Left colon (tissue), 2 donors: ENCODE results near the gene LARP7. TPM values are rescaled to one million over a fixed set of nuclear protein-coding genes. Genes with fewer than 3 reads are reported as not detected.
A peak's percentile ranks its signal among the peaks of the same experiment; 100 is the strongest.
"Not testable (repeated sequence)": the region's sequence is repeated elsewhere in the genome, so short reads cannot be mapped to it uniquely, and the experiment has no call there.

Experiments used
- ATAC-seq: fragments of 200-7000 bp; cut with Tn5 transposase; one replicate; pipeline ENCODE4 v1.9.1; 2020; ENCODE audit warnings: mild to moderate bottlenecking, moderate library complexity
- DNase-seq, 2 donors: peaks; one replicate each; pipeline ENCODE4 v3.0.0-alpha.2; 2020
- intact Hi-C, 2 donors: fragments of 100-400 bp; cut with DNase I in 1 of 2; cut with micrococcal nuclease in 1 of 2; formaldehyde crosslinking; loops; one replicate each; pipeline versions ENCODE4 v1.11.2 to v1.14.0; 2022; cut with DNase I, micrococcal nuclease
- microRNA-seq, 2 donors: library from miRNA; unstranded; fragments of <30 nt; microRNA quantifications; one replicate each; pipeline versions ENCODE4 v1.1.0 to v1.2.0, GENCODE V29; 2020
- total RNA-seq, 2 donors: library from RNA; stranded (reverse); fragmentation: NEBNext Ultra II Directional; extraction: Animal tissue kit (Norgen Biotek cat#: 25700); gene quantifications; one replicate each; pipeline ENCODE4 v1.2.1, GENCODE V29; 2021
- donor health status: DM: no; HTN: no; CAD: no.
- donor health status: DM: yes; HTN: yes; CAD: no.

Gene LARP7
- total RNA-seq, 2 donors from 2014 or later, result 36.8 to 43.4 TPM

GRCh38 chr4:112705891-112706839 lies 69.2 kb downstream of the LARP7 start:
- intact Hi-C loops, DNase-seq: not testable (repeated sequence)
- ATAC-seq, result peak; percentile 80

- DNase-seq (no peak), ATAC-seq (no peak)
- intact Hi-C loops, result no loop called here
Measured at GRCh38 chr4:112706840-112707207, 69.9 kb downstream of the LARP7 start.

Small RNA genes within 50 kb of the gene (microRNA-seq; reads per million reads assigned to microRNA genes)
- gene MIR302A, result 0 to 337 reads per million in 2 donors
- gene MIR302B, result 0 to 241 reads per million in 2 donors
- 0 to 46.2 reads per million in 2 donors for gene MIR302C
- gene MIR302D, result 0 to 175 reads per million in 2 donors
- gene MIR367, result 0 reads per million in 2 donors

Other genes starting within 250 kb of the LARP7 start
- not detected for gene NEUROG2, start 121.0 kb upstream of the LARP7 start, total RNA-seq
- gene ZGRF1, start 234 bp upstream of the LARP7 start, total RNA-seq, result 1 to 10 TPM; 2.0 to 4.1 TPM